Gastroesophageal sphincter (tissue), 3 donors: ENCODE measurements around the gene NME4.
"Not testable (repeated sequence)": the region's sequence is repeated elsewhere in the genome, so short reads cannot be mapped to it uniquely, and the experiment has no call there.

Experiments used
- CTCF ChIP-seq, 4 experiments: fragments of 200-600 bp in 2 of 4; fragments of 450-650 bp in 2 of 4; sonication (generic) in 1 of 4; IDR thresholded peaks; one replicate each; pipeline ENCODE4 v1.5.1; 2017 to 2019; ENCODE audit warnings: antibody characterized with exemption in 4 of 4, mild to moderate bottlenecking in 2 of 4, moderate library complexity in 2 of 4
- EP300 ChIP-seq: sonication (generic); formaldehyde crosslinking; IDR thresholded peaks from one replicate; pipeline ENCODE4 v1.6.1; 2017; ENCODE audit warnings: antibody characterized with exemption, mild to moderate bottlenecking
- POLR2A ChIP-seq, 2 donors: fragments of 450-650 bp; IDR thresholded peaks; one replicate each; pipeline ENCODE4 v1.6.1; 2017; ENCODE audit warnings: antibody characterized with exemption in 2 of 2, mild to moderate bottlenecking in 2 of 2, moderate library complexity in 1 of 2
- POLR2AphosphoS5 ChIP-seq: sonication (generic); formaldehyde crosslinking; IDR thresholded peaks from one replicate; pipeline ENCODE4 v1.6.1; 2017; ENCODE audit warnings: antibody characterized with exemption

GRCh38 chr16:415170-415498 lies 18.1 kb downstream of the NME4 start:
- TF ChIP-seq CTCF (IDR thresholded peaks at IDR 0.05); EP300; POLR2AphosphoS5; POLR2A (IDR thresholded peaks at IDR 0.05): not testable (repeated sequence)
